Neutrophil (primary cell): ENCODE measurements around the gene RGS3.
"Not testable (repeated sequence)": the region's sequence is repeated elsewhere in the genome, so short reads cannot be mapped to it uniquely, and the experiment has no call there.

Experiments used
- H3K27ac ChIP-seq: fragments of 200-600 bp; sonication (generic); 2 replicates; pipeline ENCODE4 v1.5.1; 2016; ENCODE audit warnings: mild to moderate bottlenecking, moderate library complexity
- H3K27me3 ChIP-seq: fragments of 200-600 bp; sonication (generic); 2 replicates; pipeline ENCODE4 v1.6.0; 2016; ENCODE audit warnings: mild to moderate bottlenecking
- H3K36me3 ChIP-seq: fragments of 200-600 bp; sonication (generic); 2 replicates; pipeline ENCODE4 v1.5.1; 2017
- H3K4me1 ChIP-seq, 2 experiments: fragments of 200-600 bp in 1 of 2; sonication (generic) in 1 of 2; 1 replicate in 1 of 2; 2 replicates in 1 of 2; pipeline versions ENCODE4 v1.5.1 to v1.6.1; 2013 to 2016; ENCODE audit warnings: low read depth in 1 of 2, low read length in 1 of 2, mild to moderate bottlenecking in 1 of 2, moderate library complexity in 1 of 2; ENCODE audit not compliant: control insufficient read depth in 1 of 2, insufficient read depth in 1 of 2
- H3K4me3 ChIP-seq, 2 experiments: fragments of 200-600 bp in 1 of 2; sonication (generic) in 1 of 2; 1 replicate in 1 of 2; 2 replicates in 1 of 2; pipeline ENCODE4 v1.5.1; 2013 to 2016; ENCODE audit warnings: low read depth in 1 of 2, low read length in 1 of 2, mild to moderate bottlenecking in 1 of 2, moderate library complexity in 1 of 2
- H3K9me3 ChIP-seq: fragments of 200-600 bp; sonication (generic); 2 replicates; pipeline ENCODE4 v1.5.1; 2016
- CTCF ChIP-seq: fragments of 200-600 bp; sonication (generic); IDR thresholded peaks from 2 replicates; pipeline ENCODE4 v1.5.1; 2016; ENCODE audit warnings: antibody characterized with exemption

RGS3 gene

GRCh38 chr9:113426701-113427100, 36.8 kb upstream of the RGS3 start:
- Histone ChIP-seq H3K36me3 (no peaks in the 10 kb centered on the region), H3K9me3 (no peaks in the 10 kb centered on the region), H3K27ac (no peak overlapping the region), H3K4me1 (peaks cover 7 to 9% of the 10 kb centered on the region in 2 experiments), H3K4me3 (no peak overlapping the region), H3K27me3 (no peaks in the 10 kb centered on the region)
- TF ChIP-seq CTCF: no peak

GRCh38 chr9:113427629-113428028, 35.9 kb upstream of the RGS3 start:
- peaks cover 7 to 9% of the 10 kb centered on the region in 2 experiments for H3K4me1 ChIP-seq
- no peak overlapping the region for H3K27ac ChIP-seq
- no peaks in the 10 kb centered on the region for H3K27me3 ChIP-seq
- no peak overlapping the region for H3K4me3 ChIP-seq
- H3K36me3 ChIP-seq: no peaks in the 10 kb centered on the region
- TF ChIP-seq CTCF: no peak
- no peaks in the 10 kb centered on the region for H3K9me3 ChIP-seq

GRCh38 chr9:113428062-113428615, 35.4 kb upstream of the RGS3 start:
- no peak for TF ChIP-seq CTCF
- H3K9me3 ChIP-seq: no peaks in the 10 kb centered on the region
- no peak overlapping the region for H3K4me3 ChIP-seq
- no peaks in the 10 kb centered on the region for H3K36me3 ChIP-seq
- no peaks in the 10 kb centered on the region for H3K27me3 ChIP-seq
- peaks cover 7 to 9% of the 10 kb centered on the region in 2 experiments for H3K4me1 ChIP-seq
- no peak overlapping the region for H3K27ac ChIP-seq

- peaks cover 7 to 9% of the 10 kb centered on the region in 2 experiments for H3K4me1 ChIP-seq
- no peak overlapping the region for H3K4me3 ChIP-seq
- H3K27ac ChIP-seq: no peak overlapping the region
- H3K27me3 ChIP-seq: no peaks in the 10 kb centered on the region
- no peaks in the 10 kb centered on the region for H3K9me3 ChIP-seq
- H3K36me3 ChIP-seq: no peaks in the 10 kb centered on the region
- TF ChIP-seq CTCF: no peak
Measured at GRCh38 chr9:113431191-113431590, 32.3 kb upstream of the RGS3 start.

- Histone ChIP-seq H3K4me3 (no peak overlapping the region), H3K9me3 (no peaks in the 10 kb centered on the region), H3K27me3 (no peaks in the 10 kb centered on the region), H3K27ac (no peak overlapping the region), H3K36me3 (no peaks in the 10 kb centered on the region), H3K4me1 (no peaks in the 10 kb centered on the region)
- TF ChIP-seq CTCF: no peak
Measured at GRCh38 chr9:113436728-113437515, 26.6 kb upstream of the RGS3 start.

- not testable (repeated sequence) for H3K4me1 ChIP-seq
Measured at GRCh38 chr9:113437716-113438115, 25.8 kb upstream of the RGS3 start.

More at GRCh38 chr9:113437716-113438115, 25.8 kb upstream of the RGS3 start:
- not testable (repeated sequence) for H3K4me3 ChIP-seq, H3K27ac ChIP-seq, H3K9me3 ChIP-seq, H3K36me3 ChIP-seq, H3K27me3 ChIP-seq
